NB4 (cell line): ENCODE results near the gene KCNAB1.

Experiments
- CTCF ChIP-seq: IDR thresholded peaks from one replicate; pipeline ENCODE4 v1.5.1; 2012; ENCODE audit warnings: low read depth, low read length
- MAX ChIP-seq: IDR thresholded peaks from 2 replicates; pipeline ENCODE4 v1.6.1; 2011; ENCODE audit warnings: low read depth, low read length
- POLR2A ChIP-seq: IDR thresholded peaks from 2 replicates; pipeline ENCODE4 v1.6.1; 2011; ENCODE audit warnings: mild to moderate bottlenecking; ENCODE audit not compliant: insufficient read length; ENCODE audit errors: extremely low read depth

GRCh38 chr3:156256256-156256655, 135.9 kb downstream of the KCNAB1 start:
- TF ChIP-seq CTCF (no peak), POLR2A (no peak), MAX (no peak)
